Right atrium auricular region (tissue), 2 donors: Measurements from ENCODE around the gene LYPD6B. TPM values are rescaled to one million over a fixed set of nuclear protein-coding genes. Genes with fewer than 3 reads are reported as not detected.

Experiments
- DNase-seq: peaks from one replicate; pipeline ENCODE4 v3.0.0-alpha.2; 2019; ENCODE audit warnings: low spot score
- H3K27ac ChIP-seq, 2 donors: fragments of 200-600 bp; sonication (generic); 1 replicate in 1 of 2; 2 replicates in 1 of 2; pipeline ENCODE4 v1.5.1; 2016 to 2019
- H3K27me3 ChIP-seq, 2 donors: fragments of 200-600 bp; sonication (generic); one replicate each; pipeline versions ENCODE4 v1.5.1 to v1.6.0; 2017 to 2019
- H3K36me3 ChIP-seq: fragments of 200-600 bp; sonication (generic); one replicate; pipeline ENCODE4 v1.5.1; 2016
- H3K4me1 ChIP-seq, 2 donors: fragments of 200-600 bp; sonication (generic); one replicate each; pipeline versions ENCODE4 v1.5.1 to v1.6.0; 2017 to 2019
- H3K4me3 ChIP-seq, 2 donors: fragments of 200-600 bp; sonication (generic); 1 replicate in 1 of 2; 2 replicates in 1 of 2; pipeline ENCODE4 v1.5.1; 2017 to 2019; ENCODE audit warnings: mild to moderate bottlenecking in 1 of 2, moderate library complexity in 1 of 2
- H3K9me3 ChIP-seq, 2 donors: fragments of 200-600 bp; sonication (generic); one replicate each; pipeline ENCODE4 v1.5.1; 2019
- CTCF ChIP-seq, 2 donors: fragments of 200-600 bp; sonication (generic); IDR thresholded peaks; one replicate each; pipeline ENCODE4 v1.5.1; 2019; ENCODE audit warnings: antibody characterized with exemption in 2 of 2
- total RNA-seq, 2 donors: library from RNA; depleted of rRNA; stranded (reverse); fragments of >200 nt; gene quantifications; one replicate each; pipeline ENCODE4 v1.1.0, GENCODE V29; 2016

LYPD6B gene
- total RNA-seq, 2 donors from 2014 or later = 0.28 TPM; not detected in 1

GRCh38 chr2:149005471-149006077 lies 32.9 kb upstream of the LYPD6B start:
- H3K27me3 ChIP-seq = no peaks in the 10 kb centered on the region
- no peak overlapping the region for H3K4me3 ChIP-seq
- no peaks in the 10 kb centered on the region for H3K4me1 ChIP-seq
- no peak overlapping the region for H3K27ac ChIP-seq
- H3K9me3 ChIP-seq = no peaks in the 10 kb centered on the region
- no peaks in the 10 kb centered on the region for H3K36me3 ChIP-seq
- TF ChIP-seq CTCF (IDR thresholded peaks at IDR 0.05) = no peak
- DNase-seq = no peak

DNA sequence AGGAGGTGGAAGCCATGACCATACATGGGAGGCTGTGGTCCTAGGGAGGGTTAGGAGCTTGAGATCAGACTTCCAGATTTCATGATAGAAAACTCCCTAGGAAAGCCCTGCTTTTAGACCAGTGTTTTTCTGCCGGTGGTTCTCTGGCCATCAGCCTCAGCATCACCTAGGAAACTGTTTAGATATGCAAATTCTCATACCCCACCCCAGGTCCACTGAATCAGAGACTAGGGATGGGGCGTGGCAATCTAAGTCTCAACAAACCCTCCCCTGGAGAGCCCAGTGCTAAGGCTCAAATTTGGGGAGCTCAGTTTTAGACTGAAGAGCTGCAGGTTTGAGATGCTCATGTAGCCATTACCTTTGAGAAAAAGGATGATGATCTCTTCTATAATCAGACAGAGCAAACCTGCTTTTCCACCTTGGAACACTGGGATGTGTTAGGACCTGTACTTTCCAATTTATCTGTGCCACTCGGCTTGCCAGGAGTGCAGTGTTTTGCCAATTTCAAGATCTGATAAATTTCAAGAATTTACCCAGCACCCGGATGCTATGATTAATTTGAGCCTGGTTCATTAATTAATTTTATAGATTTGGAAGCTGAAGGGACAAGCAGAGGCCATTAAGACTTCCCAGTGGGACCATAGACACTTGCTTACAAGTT lies 31.5 kb upstream of the LYPD6B start:
- no peak for TF ChIP-seq CTCF (IDR thresholded peaks at IDR 0.05)
- Histone ChIP-seq H3K36me3 (no peaks in the 10 kb centered on the region), H3K4me3 (no peak overlapping the region), H3K27ac (no peak overlapping the region), H3K9me3 (no peaks in the 10 kb centered on the region), H3K4me1 (no peaks in the 10 kb centered on the region), H3K27me3 (no peaks in the 10 kb centered on the region)
- DNase-seq = no peak

GRCh38 chr2:149008381-149008780 lies 30.1 kb upstream of the LYPD6B start:
- H3K36me3 ChIP-seq = no peaks in the 10 kb centered on the region
- H3K4me1 ChIP-seq = no peaks in the 10 kb centered on the region
- DNase-seq = no peak
- no peaks in the 10 kb centered on the region for H3K27me3 ChIP-seq
- no peak overlapping the region for H3K4me3 ChIP-seq
- H3K9me3 ChIP-seq = no peaks in the 10 kb centered on the region
- no peak for TF ChIP-seq CTCF (IDR thresholded peaks at IDR 0.05)
- no peak overlapping the region for H3K27ac ChIP-seq

GRCh38 chr2:149009576-149010461 lies 28.7 kb upstream of the LYPD6B start:
- H3K9me3 ChIP-seq = no peaks in the 10 kb centered on the region
- no peak for TF ChIP-seq CTCF (IDR thresholded peaks at IDR 0.05)
- no peaks in the 10 kb centered on the region for H3K4me1 ChIP-seq
- DNase-seq = no peak
- H3K36me3 ChIP-seq = no peaks in the 10 kb centered on the region
- H3K4me3 ChIP-seq = no peak overlapping the region
- no peak overlapping the region for H3K27ac ChIP-seq
- H3K27me3 ChIP-seq = no peaks in the 10 kb centered on the region

DNA sequence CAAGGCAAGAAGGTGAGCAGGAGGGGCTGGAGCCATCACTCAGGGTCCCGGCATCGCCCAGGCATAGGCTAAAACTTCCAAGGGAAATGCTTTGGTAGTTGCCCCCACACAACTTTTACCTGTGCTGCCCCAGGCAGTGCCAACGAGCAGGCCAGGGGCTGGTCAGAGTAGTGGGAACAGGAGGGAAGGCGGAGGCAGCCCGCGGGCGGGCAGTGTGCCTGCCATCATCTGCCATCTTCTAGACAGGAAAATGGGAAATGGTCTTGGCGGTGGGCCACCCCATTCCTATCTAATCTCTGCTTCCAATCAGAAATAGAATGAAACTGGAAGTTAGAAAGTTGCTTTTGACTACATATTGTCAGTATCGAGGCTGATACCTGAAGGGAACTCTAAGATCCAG lies 26.0 kb upstream of the LYPD6B start:
- Histone ChIP-seq H3K36me3 (no peaks in the 10 kb centered on the region), H3K9me3 (no peaks in the 10 kb centered on the region), H3K27ac (no peak overlapping the region), H3K4me1 (no peaks in the 10 kb centered on the region), H3K4me3 (no peak overlapping the region), H3K27me3 (no peaks in the 10 kb centered on the region)
- no peak for TF ChIP-seq CTCF (IDR thresholded peaks at IDR 0.05)
- DNase-seq = no peak
